WTC11 (cell line): ENCODE data around the gene MNX1. TPM values are rescaled to one million over a fixed set of nuclear protein-coding genes. Genes with fewer than 3 reads are reported as not detected.

Source experiments
- total RNA-seq: library from RNA; stranded (reverse); gene quantifications from 3 replicates; pipeline ENCODE4 v1.2.3, GENCODE V29; 2021

Gene MNX1
- total RNA-seq, 1 experiment from 2014 or later, result 0.46 TPM

Other genes with a start within 250 kb of the MNX1 start
- 55.6 to 57.3 TPM (median 56.5 TPM) in 3 replicates for gene LMBR1, start 117.5 kb downstream of the MNX1 start, total RNA-seq
- 26.0 to 38.5 TPM (median 27.6 TPM) in 3 replicates for gene NOM1, start 61.0 kb downstream of the MNX1 start, total RNA-seq
- gene UBE3C, start 128.3 kb upstream of the MNX1 start, total RNA-seq, result 52.4 to 59.7 TPM (median 53.8 TPM) in 3 replicates